ENCODE data around the gene IQCB1. TPM values are rescaled to one million over a fixed set of nuclear protein-coding genes. Genes with fewer than 3 reads are reported as not detected.

The IQCB1 gene
- total and polyA plus RNA-seq, 2 of the 8 experiments (the other 6 are each of a cell fraction or from before 2014, with no cell fraction given), result 21.7 to 31.2 TPM

DNA sequence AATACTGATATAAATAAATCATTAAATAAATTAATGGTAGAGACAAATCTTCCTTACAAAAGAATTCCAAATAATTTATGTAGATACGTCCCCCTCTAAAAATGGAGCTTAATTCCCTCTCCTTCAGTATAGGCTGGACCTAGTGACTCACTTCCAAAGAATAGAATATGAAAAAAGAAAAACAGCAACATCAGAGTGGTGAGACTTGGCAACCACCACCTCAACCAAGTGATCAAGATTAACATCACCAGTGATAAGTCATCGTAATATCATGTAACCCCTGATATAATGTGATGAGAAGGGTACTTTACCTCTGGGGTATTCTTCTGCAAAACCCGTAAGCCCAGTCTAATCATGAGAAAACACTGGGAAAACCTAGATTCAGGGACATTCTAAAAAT lies 98.7 kb downstream of the IQCB1 start:
- no peak overlapping the region for H3K27ac ChIP-seq (ENCODE audit: low read depth, low read length)
- no peak overlapping the region for H4K5ac ChIP-seq (ENCODE audit: insufficient read length, low read depth, low read length)
- no peak overlapping the region for H3K4me2 ChIP-seq (ENCODE audit: insufficient read depth in 1 of 2, low read depth in 2 of 2, low read length in 2 of 2)
- H2AK5ac ChIP-seq (ENCODE audit: low read depth, low read length), result no peak overlapping the region
- H3K36me3 ChIP-seq (ENCODE audit: control insufficient read depth in 2 of 4, insufficient read depth in 4 of 4, low read length in 3 of 4), result no peaks in the 10 kb centered on the region
- no peaks in the 10 kb centered on the region; the same call in 1 of the 2 replicates for H3K79me1 ChIP-seq (ENCODE audit: low read depth, low read length)
- no peaks in the 10 kb centered on the region for H3K23me2 ChIP-seq (ENCODE audit: low read depth, low read length)
- 94% methylated on average over 3 of the region's 3 CpGs; no CpG with 5 or more reads in 1 of the 2 experiments for WGBS, 2 experiments (ENCODE audit: extremely low coverage in 1 of 2, insufficient coverage in 1 of 2, insufficient read length in 1 of 2, insufficient replicate concordance in 2 of 2, low coverage in 1 of 2, low lambda C conversion rate in 2 of 2, missing lambda C conversion rate in 1 of 2)
- H2BK5ac ChIP-seq (ENCODE audit: low read depth, low read length), result no peak overlapping the region
- no peaks in the 10 kb centered on the region for H3K4me1 ChIP-seq (replicated peaks in 1 of 4; ENCODE audit: control insufficient read depth in 3 of 4, insufficient read depth in 4 of 4, low read length in 3 of 4)
- H2AFZ ChIP-seq (ENCODE audit: low read length), result no peak overlapping the region
- no peak overlapping the region for H2BK12ac ChIP-seq (ENCODE audit: low read depth, low read length)
- H3K14ac ChIP-seq (ENCODE audit: insufficient read length), result no peak overlapping the region
- peaks cover 0 to 59% of the 10 kb centered on the region in 2 experiments; a peak in 2 of 4 replicates for H3K79me2 ChIP-seq (ENCODE audit: control insufficient read depth in 1 of 2, insufficient read depth in 2 of 2, low read length in 2 of 2)
- H3K27me3 ChIP-seq (replicated peaks in 1 of 4; ENCODE audit: control insufficient read depth in 3 of 4, extremely low read depth in 1 of 4, insufficient read depth in 3 of 4, low read length in 3 of 4), result no peaks in the 10 kb centered on the region
- DNase-seq (ENCODE audit: low read depth in 1 of 2, low spot score in 2 of 2), result no peak
- no peaks in the 10 kb centered on the region for H3K9me3 ChIP-seq (ENCODE audit: insufficient read depth in 2 of 2, low read depth in 1 of 2, low read length in 1 of 2)
- H3K56ac ChIP-seq (replicated peaks; ENCODE audit: insufficient read length, low read depth, low read length), result no peak overlapping the region
- no peak overlapping the region for H4K8ac ChIP-seq (ENCODE audit: extremely low read depth, insufficient read depth, low read length)
- no peak overlapping the region for H2BK20ac ChIP-seq (ENCODE audit: low read length)
- no peak overlapping the region for H3K4me3 ChIP-seq (ENCODE audit: extremely low read depth in 1 of 4, insufficient read depth in 2 of 4, low read depth in 3 of 4, low read length in 4 of 4)
- CTCF ChIA-PET (ENCODE audit: partially characterized antibody), result interaction anchor here (1.0 kb wide), 1 partner anchor 10 kb away, joined by 3 read pairs; no protein-coding TSS in a partner anchor
- no peak overlapping the region for H3K9ac ChIP-seq (replicated peaks in 1 of 4; ENCODE audit: extremely low read depth in 1 of 4, low read depth in 3 of 4, low read length in 3 of 4)
- H2BK120ac ChIP-seq (replicated peaks; ENCODE audit: low read depth, low read length), result no peak overlapping the region
- peaks cover 0 to 3% of the 10 kb centered on the region in 2 experiments for H4K20me1 ChIP-seq (replicated peaks in 1 of 2; ENCODE audit: control insufficient read depth in 1 of 2, insufficient read depth in 2 of 2, low read length in 2 of 2)
- no peak overlapping the region for H2BK15ac ChIP-seq (ENCODE audit: low read length)
- no peak overlapping the region for H3K23ac ChIP-seq (ENCODE audit: insufficient read length)
- POLR2A ChIA-PET (ENCODE audit: partially characterized antibody), result interaction anchor here (0.8 to 1.7 kb wide), 2 partner anchors 9 to 15 kb away, joined by 3 to 5 read pairs; no protein-coding TSS in a partner anchor
- TF ChIP-seq ASH2L (IDR thresholded peaks at IDR 0.05; ENCODE audit: low read length), result no peak
- TF ChIP-seq TAF7 (optimal IDR thresholded peaks at IDR 0.05; ENCODE audit: borderline replicate concordance, low read depth, low read length), result no peak
- no peak for TF ChIP-seq RNF2 (IDR thresholded peaks at IDR 0.05; ENCODE audit: borderline replicate concordance, low read depth, low read length, missing control alignments, poor library complexity, severe bottlenecking)
- TF ChIP-seq MAFK (IDR thresholded peaks at IDR 0.05; ENCODE audit: low read depth, low read length), result no peak
- TF ChIP-seq GTF2F1 (IDR thresholded peaks at IDR 0.05; ENCODE audit: borderline replicate concordance, low read depth, low read length), result no peak
- no peak for TF ChIP-seq HDAC2 (IDR thresholded peaks at IDR 0.05; ENCODE audit: borderline replicate concordance in 1 of 2, low read depth in 2 of 2, low read length in 2 of 2)
- no peak for TF ChIP-seq BACH1 (IDR thresholded peaks at IDR 0.05; ENCODE audit: low read length)
- TF ChIP-seq, protein P1, sequence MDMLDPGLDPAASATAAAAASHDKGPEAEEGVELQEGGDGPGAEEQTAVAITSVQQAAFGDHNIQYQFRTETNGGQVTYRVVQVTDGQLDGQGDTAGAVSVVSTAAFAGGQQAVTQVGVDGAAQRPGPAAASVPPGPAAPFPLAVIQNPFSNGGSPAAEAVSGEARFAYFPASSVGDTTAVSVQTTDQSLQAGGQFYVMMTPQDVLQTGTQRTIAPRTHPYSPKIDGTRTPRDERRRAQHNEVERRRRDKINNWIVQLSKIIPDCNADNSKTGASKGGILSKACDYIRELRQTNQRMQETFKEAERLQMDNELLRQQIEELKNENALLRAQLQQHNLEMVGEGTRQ (IDR thresholded peaks at IDR 0.05; ENCODE audit: low read length), result no peak
- TF ChIP-seq SP2 (IDR thresholded peaks at IDR 0.05; ENCODE audit: low read length), result no peak
- H3K18ac ChIP-seq (ENCODE audit: extremely low read depth, low read length), result no peak overlapping the region
- no peak overlapping the region for H4K91ac ChIP-seq (replicated peaks; ENCODE audit: insufficient read length, low read length)
- no peak overlapping the region for H3K4ac ChIP-seq (replicated peaks; ENCODE audit: insufficient read length, low read depth, low read length)
- no peak for FAIRE-seq
